Activated CD4-positive, alpha-beta T cell treated with anti-CD3 and anti-CD28 coated beads, Interleukin-2, amount 10 ng/mL, durations not matched to agents 24 days and 14 days (primary cell): ENCODE measurements around the gene EIF4E1B. TPM values are rescaled to one million over a fixed set of nuclear protein-coding genes. Genes with fewer than 3 reads are reported as not detected.
"Not testable (repeated sequence)": the region's sequence is repeated elsewhere in the genome, so short reads cannot be mapped to it uniquely, and the experiment has no call there.

ENCODE experiments used
- DNase-seq: peaks from one replicate; pipeline ENCODE4 v3.0.0; 2022
- H3K27ac Mint-ChIP-seq: one replicate; pipeline ENCODE4 v1.8.0; 2022; ENCODE audit warnings: mild to moderate bottlenecking, mixed read lengths
- H3K27me3 Mint-ChIP-seq: one replicate; pipeline ENCODE4 v1.8.0; 2022; ENCODE audit warnings: mixed read lengths
- H3K36me3 Mint-ChIP-seq: one replicate; pipeline ENCODE4 v1.8.0; 2022; ENCODE audit warnings: low read depth, mild to moderate bottlenecking, mixed read lengths
- H3K4me1 Mint-ChIP-seq: one replicate; pipeline ENCODE4 v1.8.0; 2021; ENCODE audit warnings: mixed read lengths
- H3K4me3 Mint-ChIP-seq: one replicate; pipeline ENCODE4 v1.8.0; 2022; ENCODE audit warnings: mild to moderate bottlenecking, moderate library complexity, mixed read lengths
- H3K9me3 Mint-ChIP-seq: one replicate; pipeline ENCODE4 v1.8.0; 2021; ENCODE audit warnings: mixed read lengths
- intact Hi-C: fragments of 100-400 bp; cut with micrococcal nuclease; formaldehyde crosslinking; loops from one replicate; pipeline ENCODE4 v1.15.1; 2023
- total RNA-seq: library from RNA; stranded (reverse); gene quantifications from 2 replicates; pipeline ENCODE4 v1.2.3, GENCODE V29; 2022

Gene EIF4E1B
- total RNA-seq, 1 donor from 2014 or later, result not detected

DNA sequence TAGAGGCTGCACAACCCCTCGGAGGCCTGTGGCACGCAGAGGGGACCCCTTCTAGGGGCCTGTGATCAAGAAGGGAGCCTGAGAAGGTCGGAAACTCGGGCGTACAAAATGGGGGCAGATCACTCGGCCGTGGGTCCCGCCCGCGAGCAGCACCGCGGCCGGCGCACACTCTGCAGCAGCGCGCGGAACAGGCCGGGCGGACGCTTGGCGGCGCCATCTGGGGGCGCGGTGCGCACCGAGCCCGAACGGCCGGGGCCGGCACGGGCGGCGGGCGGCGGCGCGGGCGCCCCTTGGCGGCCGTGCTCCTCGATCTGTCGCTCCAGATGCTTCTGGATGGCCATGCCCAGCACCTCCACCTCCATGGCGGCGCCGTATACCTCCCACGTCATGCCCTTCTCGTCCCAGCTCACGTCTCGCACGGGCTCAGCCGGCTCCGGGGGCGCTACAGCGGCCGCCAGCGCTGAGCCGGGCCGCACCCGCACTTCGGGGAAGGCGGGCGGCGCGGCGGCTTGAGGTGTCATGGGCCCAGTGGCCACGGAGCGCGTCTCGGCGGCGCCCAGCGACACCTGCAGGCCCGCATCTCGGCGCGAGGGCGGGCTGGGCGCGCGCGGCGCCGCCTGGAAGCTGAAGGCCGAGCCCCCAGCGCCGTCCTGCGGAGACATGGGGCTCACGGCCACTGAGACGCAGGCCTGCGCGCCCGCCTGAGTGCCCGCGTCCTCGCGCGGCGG, 33.6 kb upstream of the EIF4E1B start:
- peak overlapping the region; percentile 78 for H3K27ac Mint-ChIP-seq

DNA sequence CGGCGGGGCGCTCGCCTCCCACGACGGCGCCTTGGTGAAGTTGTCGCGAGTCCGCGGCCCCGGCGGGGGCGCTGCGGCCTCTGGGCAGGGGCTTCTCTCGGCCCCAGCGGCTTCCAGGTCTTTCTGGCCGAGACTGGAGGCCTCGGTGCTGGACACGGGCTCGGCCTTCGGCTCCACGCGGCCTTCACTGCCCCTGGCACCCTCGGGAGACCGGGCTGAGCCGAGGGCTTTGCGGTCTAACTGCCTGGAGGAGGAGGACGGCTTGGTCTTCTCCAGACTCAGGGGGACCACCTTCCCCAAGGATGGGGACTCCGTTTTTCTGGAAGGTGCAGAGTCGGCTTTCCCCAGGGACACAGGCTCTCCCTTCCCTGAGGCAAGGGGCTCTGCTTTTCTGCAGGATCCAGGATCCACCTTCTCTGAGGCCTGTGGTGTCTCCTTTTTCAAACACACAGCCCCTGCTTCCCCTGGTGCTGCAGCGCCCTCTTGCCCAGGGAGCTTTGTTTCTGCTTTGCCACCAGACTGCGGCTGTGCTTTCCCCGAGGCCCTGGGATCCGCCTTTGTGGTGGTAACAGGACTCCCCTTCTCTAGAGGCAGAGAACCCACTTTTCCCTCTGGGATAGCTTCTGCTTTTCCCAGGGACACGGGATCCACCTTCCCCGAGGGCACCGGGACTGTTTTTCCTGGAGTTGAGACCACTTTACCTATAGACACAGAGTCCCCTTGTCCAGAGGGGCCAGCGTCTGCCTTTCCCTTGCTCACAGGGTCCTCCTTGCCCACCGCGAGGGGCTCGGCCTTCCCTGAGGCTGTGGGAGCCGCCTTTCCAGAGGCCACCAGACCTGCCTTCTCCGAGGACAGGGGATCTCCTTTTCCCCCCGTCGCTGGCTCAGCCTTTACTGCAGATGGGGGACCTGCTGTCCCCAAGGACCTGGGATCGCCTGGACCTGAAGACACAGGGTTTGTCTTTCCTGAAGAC, 32.8 kb upstream of the EIF4E1B start:
- H3K4me1 Mint-ChIP-seq, result peaks cover 10% of the 10 kb centered on the region
- peak overlapping the region; percentile 55 for H3K4me3 Mint-ChIP-seq
- no peak for DNase-seq
- no peaks in the 10 kb centered on the region for H3K9me3 Mint-ChIP-seq
- intact Hi-C loops, result no loop called here
- H3K36me3 Mint-ChIP-seq, result no peaks in the 10 kb centered on the region
- H3K27ac Mint-ChIP-seq, result no peak overlapping the region
- H3K27me3 Mint-ChIP-seq, result peaks cover 7% of the 10 kb centered on the region

More for the DNA sequence above, 33.6 kb upstream of the EIF4E1B start:
- no peaks in the 10 kb centered on the region for H3K9me3 Mint-ChIP-seq
- peaks cover 10% of the 10 kb centered on the region for H3K4me1 Mint-ChIP-seq
- DNase-seq, result peak; percentile 89
- H3K36me3 Mint-ChIP-seq, result no peaks in the 10 kb centered on the region
- peaks cover 7% of the 10 kb centered on the region for H3K27me3 Mint-ChIP-seq
- intact Hi-C loops, result no loop called here
- H3K4me3 Mint-ChIP-seq, result peak overlapping the region; percentile 79

DNA sequence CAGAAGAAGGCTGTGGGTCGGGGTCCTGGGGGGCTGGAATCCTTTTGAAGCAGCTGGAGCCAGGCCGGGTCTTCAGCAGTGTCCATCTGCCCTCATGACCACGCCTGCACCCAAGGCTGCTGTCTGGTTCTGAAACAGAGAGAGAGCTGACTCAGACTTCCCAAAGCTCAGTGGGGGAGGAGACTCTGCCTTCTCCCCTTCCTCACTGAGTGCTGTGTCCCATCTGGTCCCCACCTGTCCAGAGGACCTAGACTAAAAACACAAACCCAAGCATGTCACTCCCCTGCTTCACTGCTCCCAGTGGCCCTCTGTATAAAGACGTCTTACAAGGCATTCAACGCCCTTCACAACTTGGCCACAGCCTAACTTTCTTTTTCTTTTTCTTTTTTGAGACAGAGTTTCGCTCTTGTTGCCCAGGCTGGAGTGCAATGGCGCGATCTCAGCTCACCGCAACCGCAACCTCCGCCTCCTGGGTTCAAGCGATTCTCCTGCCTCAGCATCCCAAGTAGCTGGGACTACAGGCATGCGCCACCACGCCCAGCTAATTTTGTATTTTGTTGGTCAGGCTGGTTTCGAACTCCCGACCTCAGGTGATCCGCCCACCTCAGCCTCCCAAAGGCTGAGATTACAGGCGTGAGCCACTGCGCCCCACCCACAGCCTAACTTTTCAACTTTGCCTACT, 30.6 kb upstream of the EIF4E1B start:
- H3K4me3 Mint-ChIP-seq, H3K27me3 Mint-ChIP-seq, intact Hi-C loops, H3K9me3 Mint-ChIP-seq, H3K36me3 Mint-ChIP-seq, DNase-seq, H3K27ac Mint-ChIP-seq: not testable (repeated sequence)
- peaks cover 10% of the 10 kb centered on the region for H3K4me1 Mint-ChIP-seq

DNA sequence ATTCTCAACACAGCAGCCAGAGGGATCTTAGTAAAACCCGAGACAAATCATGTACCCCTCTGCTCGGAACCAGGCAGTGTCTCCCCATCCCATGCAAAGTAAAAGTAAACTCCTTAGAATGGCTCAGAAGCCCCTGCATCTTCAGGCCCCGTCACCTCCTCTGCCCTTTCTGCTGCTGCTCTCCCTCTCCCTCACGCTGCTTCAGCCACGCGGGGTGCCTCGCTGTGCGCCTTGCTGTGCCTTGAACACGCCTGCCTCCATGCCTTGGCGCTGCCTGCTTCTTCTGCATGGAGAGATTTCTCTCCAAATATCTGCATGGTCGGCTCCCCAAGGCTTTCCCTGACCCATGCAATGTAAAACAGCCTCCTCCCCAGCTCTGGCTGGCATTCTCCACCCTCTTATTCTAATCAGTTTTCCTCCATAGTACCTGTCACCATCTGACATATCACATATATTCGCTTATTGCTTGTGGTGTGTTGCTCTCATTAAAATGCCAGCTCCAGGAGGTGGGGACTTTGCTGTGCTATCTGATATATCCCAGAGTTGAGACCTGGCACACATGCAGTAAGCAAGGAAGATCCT, 28.5 kb upstream of the EIF4E1B start:
- no peak for DNase-seq
- Mint-ChIP-seq H3K4me1 (peaks cover 4% of the 10 kb centered on the region), H3K27ac (no peak overlapping the region), H3K27me3 (peaks cover 10% of the 10 kb centered on the region), H3K9me3 (no peaks in the 10 kb centered on the region), H3K36me3 (no peaks in the 10 kb centered on the region), H3K4me3 (no peak overlapping the region)
- intact Hi-C loops, result no loop called here

DNA sequence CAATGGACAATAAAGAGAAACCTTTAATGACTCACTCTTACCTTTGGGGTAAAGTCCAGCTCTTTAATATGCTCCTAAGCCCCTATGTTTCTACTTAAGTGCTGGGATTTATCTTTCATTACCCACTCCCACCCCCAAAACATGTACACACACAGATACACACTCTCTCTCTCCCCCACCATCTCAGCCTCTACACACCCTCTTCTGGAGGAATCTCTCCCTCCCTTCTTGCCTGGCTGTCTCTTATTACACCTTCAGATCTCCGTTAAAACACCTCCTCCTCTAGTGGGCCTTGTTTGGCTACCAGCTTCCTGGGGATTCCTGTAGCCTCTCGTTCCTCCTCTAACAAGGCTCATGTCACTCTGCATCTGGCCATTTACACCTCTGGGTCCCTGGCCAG, 27.4 kb upstream of the EIF4E1B start:
- H3K4me1 Mint-ChIP-seq, result peaks cover 4% of the 10 kb centered on the region
- no peaks in the 10 kb centered on the region for H3K36me3 Mint-ChIP-seq
- no peak for DNase-seq
- intact Hi-C loops, result no loop called here
- no peak overlapping the region for H3K4me3 Mint-ChIP-seq
- H3K27me3 Mint-ChIP-seq, result peaks cover 12% of the 10 kb centered on the region
- H3K9me3 Mint-ChIP-seq, result no peaks in the 10 kb centered on the region
- no peak overlapping the region for H3K27ac Mint-ChIP-seq

DNA sequence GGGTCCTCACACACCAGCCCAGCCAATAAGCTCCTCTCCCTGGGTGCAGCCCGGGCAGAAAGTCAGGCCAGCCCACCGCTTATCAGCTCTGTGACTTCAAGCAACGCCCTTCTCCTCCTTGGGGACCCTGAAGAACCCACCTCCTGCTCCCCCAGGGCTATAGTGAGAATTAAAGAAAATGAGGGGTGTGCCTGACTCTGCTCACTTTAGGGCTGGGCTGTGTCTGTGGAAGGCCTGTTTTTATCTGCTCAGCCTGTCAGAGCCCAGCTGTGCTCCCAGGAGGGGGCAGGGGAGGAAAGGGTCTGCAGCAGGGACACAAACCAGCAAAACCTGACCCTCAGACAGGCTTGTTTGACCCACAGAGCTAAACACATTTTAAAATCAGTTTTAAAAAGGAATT, 24.4 kb upstream of the EIF4E1B start:
- no peak for DNase-seq
- H3K9me3 Mint-ChIP-seq, result no peaks in the 10 kb centered on the region
- no peaks in the 10 kb centered on the region for H3K36me3 Mint-ChIP-seq
- no peak overlapping the region for H3K27ac Mint-ChIP-seq
- peaks cover 23% of the 10 kb centered on the region for H3K27me3 Mint-ChIP-seq
- H3K4me3 Mint-ChIP-seq, result no peak overlapping the region
- intact Hi-C loops, result no loop called here
- H3K4me1 Mint-ChIP-seq, result peaks cover 11% of the 10 kb centered on the region

DNA sequence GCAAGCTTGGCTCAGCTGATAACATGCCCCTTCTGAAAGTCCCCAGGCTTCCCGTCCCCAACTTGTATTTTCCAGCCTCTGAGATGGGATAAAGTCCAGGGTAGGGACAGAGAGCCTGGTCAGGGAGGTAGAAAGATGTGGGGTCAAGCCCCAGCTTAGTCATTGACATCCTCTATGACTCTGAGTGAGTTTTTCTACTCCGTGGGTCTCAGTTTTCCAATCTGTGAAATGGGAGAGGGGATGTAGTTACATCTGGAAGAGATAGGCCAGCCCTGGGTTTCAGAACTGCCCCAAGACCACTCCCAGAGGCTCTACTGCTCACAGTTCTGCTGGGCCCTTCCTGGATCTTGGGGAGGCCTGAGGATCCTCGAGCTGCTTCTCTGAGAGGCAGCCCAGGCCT, 23.6 kb upstream of the EIF4E1B start:
- Mint-ChIP-seq H3K27me3 (peaks cover 25% of the 10 kb centered on the region), H3K27ac (no peak overlapping the region), H3K9me3 (no peaks in the 10 kb centered on the region), H3K4me3 (no peak overlapping the region), H3K36me3 (no peaks in the 10 kb centered on the region), H3K4me1 (peaks cover 14% of the 10 kb centered on the region)
- intact Hi-C loops, result no loop called here
- DNase-seq, result no peak

DNA sequence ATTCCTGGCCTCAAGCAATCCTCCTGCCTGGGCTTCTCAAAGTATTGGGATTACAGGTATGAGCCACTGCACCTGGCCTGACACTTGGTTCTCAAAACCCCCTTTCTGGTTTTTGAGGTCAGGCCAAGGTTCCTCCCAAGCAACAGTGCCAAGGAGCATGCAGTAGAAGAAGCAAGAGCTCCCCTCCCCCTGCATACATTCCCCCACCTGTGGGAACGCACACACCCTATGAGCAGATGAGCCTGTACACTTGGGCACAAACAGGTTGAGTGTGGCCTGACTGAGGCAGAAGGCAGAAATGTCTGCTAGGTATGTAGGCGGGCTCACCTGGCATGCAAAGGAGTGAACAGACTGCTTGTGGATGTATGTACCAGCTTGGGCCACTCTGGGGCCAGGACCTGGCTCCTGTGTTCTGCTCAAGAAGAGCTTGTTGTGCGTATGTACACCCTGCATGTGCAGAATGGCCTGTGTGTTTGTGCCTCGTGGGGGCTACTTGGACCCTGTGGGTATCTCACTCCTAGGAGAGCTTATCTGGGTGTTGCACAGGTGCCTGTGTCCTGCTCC, 22.3 kb upstream of the EIF4E1B start:
- Mint-ChIP-seq H3K27me3 (peaks cover 30% of the 10 kb centered on the region), H3K4me3 (peak overlapping the region; percentile 88), H3K27ac (no peak overlapping the region), H3K36me3 (no peaks in the 10 kb centered on the region), H3K9me3 (no peaks in the 10 kb centered on the region), H3K4me1 (peaks cover 14% of the 10 kb centered on the region)
- intact Hi-C loops, result no loop called here
- DNase-seq, result no peak

DNA sequence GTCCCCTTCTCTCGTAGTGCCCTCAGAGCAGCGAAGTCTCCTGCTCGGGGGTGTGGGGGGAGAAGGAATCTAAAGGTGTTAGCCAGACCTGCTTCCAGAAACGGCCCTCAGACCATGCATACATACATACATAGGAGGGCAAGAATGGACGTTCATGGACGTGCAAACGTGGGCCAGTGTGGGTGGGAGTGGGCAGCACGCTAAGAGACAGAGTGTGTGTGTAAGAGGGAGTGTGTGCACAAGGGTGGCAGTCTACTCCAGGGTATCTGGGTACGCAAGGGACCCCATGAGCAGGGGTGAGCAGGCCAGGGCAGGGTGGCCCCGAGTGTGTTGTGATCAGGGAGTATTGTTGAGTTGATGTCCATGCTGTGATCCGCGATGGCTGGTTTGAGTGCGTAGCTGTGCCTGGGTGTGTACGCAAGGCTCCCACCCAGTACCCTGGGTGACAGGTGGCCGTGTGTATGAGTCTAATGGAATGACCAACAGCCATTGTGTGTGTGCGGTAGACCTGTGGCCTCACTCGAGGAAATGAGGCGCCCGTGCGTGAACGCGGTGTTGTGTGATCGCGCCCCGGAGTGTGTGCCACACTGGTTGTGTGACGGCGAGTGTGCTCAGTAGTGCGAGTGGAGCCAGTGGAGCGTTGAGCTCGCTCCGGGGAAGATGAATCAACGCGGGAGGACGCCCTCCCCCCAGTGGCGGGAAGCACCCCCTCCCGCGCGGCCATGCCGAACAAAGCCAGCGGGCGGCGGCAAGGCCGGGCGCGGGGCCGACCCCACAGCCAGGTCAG, 21.3 kb upstream of the EIF4E1B start:
- H3K9me3 Mint-ChIP-seq, result no peaks in the 10 kb centered on the region

DNA sequence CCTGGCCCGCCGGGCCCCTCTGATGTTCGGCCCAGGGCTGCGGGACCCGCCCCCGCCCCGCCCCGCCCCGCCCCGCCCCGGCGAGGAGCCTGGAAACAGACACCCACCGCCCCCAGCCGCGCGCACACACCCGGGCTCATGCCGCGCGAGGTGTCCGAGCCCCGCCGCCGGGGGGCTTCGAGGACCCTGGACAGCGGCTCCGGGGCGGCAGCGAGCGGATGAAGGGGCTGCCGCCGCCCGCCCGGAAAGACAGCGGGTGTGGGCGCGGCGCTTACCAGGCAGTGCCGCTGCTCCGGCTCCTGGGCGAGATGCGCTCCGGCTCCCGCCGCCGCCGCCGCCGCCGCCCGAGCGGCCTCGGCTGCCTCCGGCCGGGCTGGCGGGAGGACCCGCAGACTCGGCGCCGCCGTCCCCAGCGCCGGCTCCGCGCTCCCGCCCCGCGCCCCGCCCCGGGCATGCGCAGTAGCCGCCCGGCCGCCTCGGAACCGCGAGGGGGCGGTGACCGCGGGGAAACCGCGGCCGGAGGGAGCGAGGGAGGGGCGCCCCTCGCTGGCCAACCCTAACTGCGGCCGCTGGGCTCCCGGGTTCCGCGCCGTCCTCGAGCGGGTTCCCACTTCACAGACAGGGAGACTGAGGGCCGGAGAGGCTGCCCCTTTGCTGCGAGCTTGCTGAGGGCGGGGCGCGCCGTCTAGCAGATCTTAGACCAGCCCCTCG, 20.6 kb upstream of the EIF4E1B start, which contains the start of gene GPRIN1:
TSS of gene GPRIN1 (minus strand) at position 433 of the 711 bp plus-strand sequence. CDS start 10,322 bp downstream, outside the sequence.
- H3K27ac Mint-ChIP-seq, result peak within 1 kb of the TSS; percentile 84
- peaks cover 14% of the 10 kb centered on the region for H3K4me1 Mint-ChIP-seq
- H3K4me3 Mint-ChIP-seq, result peak within 1 kb of the TSS; percentile 88
- peak; percentile 93 for DNase-seq
- H3K36me3 Mint-ChIP-seq, result no peaks in the 10 kb centered on the region
- intact Hi-C loops, result loop anchor here (5.0 kb wide), 1 partner anchor 73 kb away; the partner anchor contains the start of gene RNF44
- peaks cover 38% of the 10 kb centered on the region for H3K27me3 Mint-ChIP-seq
- H3K9me3 Mint-ChIP-seq, result no peaks in the 10 kb centered on the region

More for the DNA sequence above, 21.3 kb upstream of the EIF4E1B start:
- Mint-ChIP-seq H3K4me3 (peak overlapping the region; percentile 88), H3K4me1 (peaks cover 14% of the 10 kb centered on the region), H3K27ac (peak overlapping the region; percentile 84), H3K36me3 (no peaks in the 10 kb centered on the region), H3K27me3 (peaks cover 33% of the 10 kb centered on the region)
- DNase-seq, result peak; percentile 73
- intact Hi-C loops, result no loop called here

DNA sequence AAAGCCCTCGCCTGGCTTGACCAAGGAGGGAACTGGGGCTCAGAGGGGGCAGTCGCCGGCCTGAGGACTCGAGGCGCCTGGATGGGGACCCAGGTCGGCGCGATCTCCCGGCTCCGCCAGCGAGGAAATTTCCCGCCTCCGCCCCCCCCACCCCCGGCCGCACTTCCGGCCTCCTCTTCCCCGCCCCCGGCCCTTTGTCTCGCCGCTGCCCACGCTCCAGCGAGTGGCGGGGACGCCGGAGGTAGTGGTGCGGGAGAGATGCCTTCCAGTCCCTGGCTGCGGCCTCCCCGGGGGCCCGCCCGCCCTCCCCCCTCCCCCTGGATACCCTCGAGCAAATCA, 20.1 kb upstream of the EIF4E1B start:
- H3K4me1 Mint-ChIP-seq, result peaks cover 14% of the 10 kb centered on the region
- no peaks in the 10 kb centered on the region for H3K9me3 Mint-ChIP-seq
- H3K27ac Mint-ChIP-seq, result peak overlapping the region; percentile 48
- peak overlapping the region; percentile 80 for H3K4me3 Mint-ChIP-seq
- DNase-seq, result no peak
- H3K36me3 Mint-ChIP-seq, result no peaks in the 10 kb centered on the region
- intact Hi-C loops, result loop anchor here (5.0 kb wide), 1 partner anchor 73 kb away; the partner anchor contains the start of gene RNF44
- peaks cover 40% of the 10 kb centered on the region for H3K27me3 Mint-ChIP-seq

DNA sequence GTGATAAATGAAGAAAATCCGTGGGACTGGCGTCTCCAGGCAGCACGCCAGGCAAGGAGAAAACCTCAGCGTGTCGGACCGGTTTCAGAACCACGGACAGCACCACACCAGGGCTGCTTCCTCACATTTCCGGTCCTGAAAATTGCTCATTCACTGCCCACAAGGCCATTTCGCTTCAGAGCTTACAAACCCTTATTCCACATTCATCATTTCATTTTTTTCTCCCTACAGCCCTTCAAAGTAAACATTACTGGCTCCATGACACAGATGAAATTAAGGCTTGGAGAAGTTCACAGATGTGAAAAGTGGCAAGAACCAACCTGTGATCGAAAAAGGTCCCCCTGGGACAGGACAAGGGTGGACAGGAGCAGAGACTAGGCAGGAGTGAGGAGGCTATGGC, 19.0 kb upstream of the EIF4E1B start:
- peak overlapping the region; percentile 10 for H3K27ac Mint-ChIP-seq
- peak; percentile 91 for DNase-seq
- no peak overlapping the region for H3K4me3 Mint-ChIP-seq

More for the DNA sequence above, 19.0 kb upstream of the EIF4E1B start:
- intact Hi-C loops, result loop anchor here (5.0 kb wide), 1 partner anchor 74 kb away; the partner anchor contains the start of gene RNF44
- H3K4me1 Mint-ChIP-seq, result peaks cover 14% of the 10 kb centered on the region
- no peaks in the 10 kb centered on the region for H3K9me3 Mint-ChIP-seq
- peaks cover 49% of the 10 kb centered on the region for H3K27me3 Mint-ChIP-seq
- no peaks in the 10 kb centered on the region for H3K36me3 Mint-ChIP-seq
